Measurements from ENCODE around the gene CDK18. TPM values are rescaled to one million over a fixed set of nuclear protein-coding genes. Genes with fewer than 3 reads are reported as not detected.
A peak's percentile ranks its signal among the peaks of the same experiment; 100 is the strongest.

Gene CDK18
- total and polyA plus RNA-seq, 9 donors = 3.1 to 18.8 (median 10.3) TPM

GRCh38 chr1:205514211-205515142, 10.0 kb downstream of the CDK18 start:
- WGBS (ENCODE audit: insufficient coverage) = 85% methylated on average over 5 of the region's 7 CpGs
- H3K9me3 ChIP-seq (replicated peaks; ENCODE audit: control insufficient read depth, low read depth, low read length) = no peaks in the 10 kb centered on the region

GRCh38 chr1:205515781-205516253, 11.3 kb downstream of the CDK18 start:
- WGBS (ENCODE audit: insufficient coverage) = 12% methylated on average over 5 of the region's 5 CpGs
- no peaks in the 10 kb centered on the region for H3K36me3 ChIP-seq (ENCODE audit: control insufficient read depth, insufficient read depth, low read length)
- peak overlapping the region; percentile 35 for H3K27ac ChIP-seq (ENCODE audit: low read length)
- H3K4me3 ChIP-seq (ENCODE audit: low read length) = no peak overlapping the region
- H3K27me3 ChIP-seq (ENCODE audit: control insufficient read depth, insufficient read depth, low read length) = no peaks in the 10 kb centered on the region
- peaks cover 75% of the 10 kb centered on the region for H3K4me1 ChIP-seq (ENCODE audit: control insufficient read depth, insufficient read depth, low read length)
- no peaks in the 10 kb centered on the region for H3K9me3 ChIP-seq (replicated peaks; ENCODE audit: control insufficient read depth, low read depth, low read length)
- peak; percentile 64 for DNase-seq

More at GRCh38 chr1:205514211-205515142, 10.0 kb downstream of the CDK18 start:
- peaks cover 67% of the 10 kb centered on the region for H3K4me1 ChIP-seq (ENCODE audit: control insufficient read depth, insufficient read depth, low read length)
- H3K27ac ChIP-seq (ENCODE audit: low read length) = no peak overlapping the region
- DNase-seq = no peak
- H3K4me3 ChIP-seq (ENCODE audit: low read length) = no peak overlapping the region
- H3K36me3 ChIP-seq (ENCODE audit: control insufficient read depth, insufficient read depth, low read length) = no peaks in the 10 kb centered on the region
- H3K27me3 ChIP-seq (ENCODE audit: control insufficient read depth, insufficient read depth, low read length) = no peaks in the 10 kb centered on the region

DNA sequence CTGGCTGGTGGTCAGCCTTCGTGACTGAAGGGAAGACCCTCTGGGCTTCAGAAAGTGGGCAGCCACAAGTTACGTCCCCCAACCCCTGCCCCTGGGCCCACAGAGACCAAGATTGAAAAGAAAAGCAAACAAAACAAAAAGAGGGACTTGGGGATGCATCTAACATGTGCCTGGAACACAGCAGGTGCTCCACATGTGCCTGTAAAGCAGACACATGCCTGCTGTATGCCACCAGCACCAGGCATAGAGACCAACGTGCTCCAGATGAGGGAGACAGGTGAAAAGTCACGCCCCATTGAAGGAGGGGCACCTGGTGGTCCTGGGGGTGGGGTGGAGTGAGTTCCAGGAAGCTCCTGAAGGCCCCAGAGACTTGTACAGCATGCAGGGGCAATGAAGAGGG, 11.9 kb downstream of the CDK18 start:
- peak overlapping the region; percentile 35 for H3K27ac ChIP-seq (ENCODE audit: low read length)
- no peaks in the 10 kb centered on the region for H3K27me3 ChIP-seq (ENCODE audit: control insufficient read depth, insufficient read depth, low read length)
- no peaks in the 10 kb centered on the region for H3K9me3 ChIP-seq (replicated peaks; ENCODE audit: control insufficient read depth, low read depth, low read length)
- DNase-seq = no peak
- no peak overlapping the region for H3K4me3 ChIP-seq (ENCODE audit: low read length)
- WGBS (ENCODE audit: insufficient coverage) = 65% methylated on average over 4 of the region's 4 CpGs
- H3K4me1 ChIP-seq (ENCODE audit: control insufficient read depth, insufficient read depth, low read length) = peaks cover 75% of the 10 kb centered on the region
- no peaks in the 10 kb centered on the region for H3K36me3 ChIP-seq (ENCODE audit: control insufficient read depth, insufficient read depth, low read length)

- no peak overlapping the region for H3K4me3 ChIP-seq (ENCODE audit: low read length)
- no peaks in the 10 kb centered on the region for H3K27me3 ChIP-seq (ENCODE audit: control insufficient read depth, insufficient read depth, low read length)
- DNase-seq = no peak
- peaks cover 71% of the 10 kb centered on the region for H3K4me1 ChIP-seq (ENCODE audit: control insufficient read depth, insufficient read depth, low read length)
- no peaks in the 10 kb centered on the region for H3K36me3 ChIP-seq (ENCODE audit: control insufficient read depth, insufficient read depth, low read length)
- no peak overlapping the region for H3K27ac ChIP-seq (ENCODE audit: low read length)
- 61% methylated on average over 3 of the region's 3 CpGs for WGBS (ENCODE audit: insufficient coverage)
- H3K9me3 ChIP-seq (replicated peaks; ENCODE audit: control insufficient read depth, low read depth, low read length) = no peaks in the 10 kb centered on the region
Measured at GRCh38 chr1:205517288-205517687, 12.8 kb downstream of the CDK18 start.

DNA sequence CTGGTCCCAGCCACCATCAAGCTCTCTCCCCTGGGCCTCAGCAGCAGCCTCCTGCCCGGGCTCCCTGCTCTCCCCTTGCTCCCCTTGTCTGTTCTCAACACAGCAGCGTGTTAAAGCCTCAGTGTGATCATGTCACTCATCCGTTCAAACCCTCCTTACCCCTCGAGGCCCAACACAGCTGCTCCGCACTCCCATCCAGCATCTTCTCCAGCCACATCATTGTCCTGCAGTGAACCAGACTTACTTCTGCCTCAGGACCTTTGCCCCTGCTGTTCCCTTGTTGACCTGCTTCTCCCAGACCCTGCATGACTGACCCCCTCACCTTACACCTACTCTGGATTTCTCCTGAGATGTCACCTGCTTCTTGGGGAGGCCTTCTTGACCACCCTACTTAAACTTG, 13.3 kb downstream of the CDK18 start:
- H3K9me3 ChIP-seq (replicated peaks; ENCODE audit: control insufficient read depth, low read depth, low read length) = no peaks in the 10 kb centered on the region
- H3K36me3 ChIP-seq (ENCODE audit: control insufficient read depth, insufficient read depth, low read length) = no peaks in the 10 kb centered on the region
- H3K27me3 ChIP-seq (ENCODE audit: control insufficient read depth, insufficient read depth, low read length) = no peaks in the 10 kb centered on the region
- 58% methylated on average over 5 of the region's 5 CpGs for WGBS (ENCODE audit: insufficient coverage)
- no peak for DNase-seq
- H3K4me1 ChIP-seq (ENCODE audit: control insufficient read depth, insufficient read depth, low read length) = peaks cover 66% of the 10 kb centered on the region
- no peak overlapping the region for H3K4me3 ChIP-seq (ENCODE audit: low read length)
- no peak overlapping the region for H3K27ac ChIP-seq (ENCODE audit: low read length)

DNA sequence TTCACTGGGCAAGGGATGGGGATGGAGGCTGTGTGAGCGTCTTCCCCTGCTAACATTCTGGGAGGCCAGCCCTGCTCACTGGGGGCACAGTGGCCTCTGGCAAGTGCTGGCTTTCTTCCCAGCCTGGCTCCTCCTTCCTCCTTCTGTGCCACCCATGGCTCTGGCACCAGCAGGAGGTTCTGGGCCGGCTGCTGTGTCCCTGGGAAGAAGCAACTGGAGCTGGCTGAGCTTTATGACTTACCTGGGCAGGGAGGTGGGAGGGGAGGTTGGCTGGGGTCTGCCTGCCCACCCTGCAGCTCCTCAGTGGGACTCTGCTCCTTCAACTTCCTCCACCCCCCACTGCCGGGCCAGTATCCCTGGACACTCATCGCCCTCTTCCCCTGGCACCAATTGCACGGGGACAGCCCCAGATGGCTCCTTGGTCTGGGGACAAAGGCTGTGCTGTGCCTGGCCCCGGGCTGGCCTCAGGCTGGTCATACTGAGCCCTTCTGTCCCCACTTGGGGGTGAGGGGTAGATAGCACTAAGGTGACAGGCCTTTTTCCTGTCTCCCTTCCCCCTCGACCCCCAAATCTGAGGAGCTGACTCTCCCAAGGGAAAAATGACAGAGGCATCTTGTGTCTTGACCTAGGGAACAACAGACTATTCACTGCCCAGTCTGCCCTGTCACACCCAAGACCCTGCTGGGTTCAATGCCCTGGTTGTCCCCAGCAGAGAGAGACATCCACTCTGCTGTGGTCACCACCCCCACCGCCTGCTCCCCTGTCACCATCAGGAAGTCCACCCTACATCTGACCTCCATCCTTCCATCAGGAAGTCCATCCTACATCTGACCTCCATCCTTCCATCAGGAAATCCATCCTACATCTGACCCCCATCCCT, 14.4 kb downstream of the CDK18 start:
- Histone ChIP-seq H3K27ac (ENCODE audit: low read length) (no peak overlapping the region), H3K36me3 (ENCODE audit: control insufficient read depth, insufficient read depth, low read length) (no peaks in the 10 kb centered on the region), H3K27me3 (ENCODE audit: control insufficient read depth, insufficient read depth, low read length) (no peaks in the 10 kb centered on the region), H3K9me3 (replicated peaks; ENCODE audit: control insufficient read depth, low read depth, low read length) (no peaks in the 10 kb centered on the region), H3K4me1 (ENCODE audit: control insufficient read depth, insufficient read depth, low read length) (peaks cover 54% of the 10 kb centered on the region), H3K4me3 (ENCODE audit: low read length) (no peak overlapping the region)
- DNase-seq = no peak
- 57% methylated on average over 4 of the region's 8 CpGs for WGBS (ENCODE audit: insufficient coverage)

DNA sequence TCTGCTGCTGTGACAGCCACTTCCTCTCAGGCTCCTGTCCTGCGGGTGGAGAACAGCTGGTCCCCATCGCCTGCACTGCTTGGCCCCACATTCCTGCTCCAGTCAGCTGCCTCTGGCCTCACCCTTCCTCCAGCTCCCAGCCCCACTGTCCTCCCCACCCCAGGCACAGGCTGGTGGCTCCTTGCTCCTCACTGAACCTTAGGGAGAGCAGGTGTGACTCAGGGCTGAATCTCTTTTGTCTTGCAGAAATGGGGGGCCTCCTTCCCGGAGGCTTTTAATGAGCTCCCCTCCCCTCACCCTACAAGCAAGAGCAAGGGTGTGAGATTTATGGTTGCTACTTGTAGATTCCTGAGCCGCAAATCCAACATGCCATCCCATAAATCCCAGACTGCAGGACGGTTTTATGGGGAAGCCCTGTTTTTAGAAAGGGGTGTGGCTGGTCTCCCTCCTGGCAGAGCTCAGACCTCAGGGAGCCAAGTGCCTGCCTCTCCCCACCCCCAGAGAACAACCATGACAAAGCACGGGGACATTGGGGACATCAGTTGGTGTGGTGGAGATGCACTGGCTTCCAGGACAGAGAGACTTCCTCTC, 15.2 kb downstream of the CDK18 start:
- no peaks in the 10 kb centered on the region for H3K9me3 ChIP-seq (replicated peaks; ENCODE audit: control insufficient read depth, low read depth, low read length)
- 8% methylated on average over 2 of the region's 6 CpGs for WGBS (ENCODE audit: insufficient coverage)
- H3K27ac ChIP-seq (ENCODE audit: low read length) = no peak overlapping the region
- no peaks in the 10 kb centered on the region for H3K36me3 ChIP-seq (ENCODE audit: control insufficient read depth, insufficient read depth, low read length)
- no peak for DNase-seq
- no peak overlapping the region for H3K4me3 ChIP-seq (ENCODE audit: low read length)
- no peaks in the 10 kb centered on the region for H3K27me3 ChIP-seq (ENCODE audit: control insufficient read depth, insufficient read depth, low read length)
- peaks cover 51% of the 10 kb centered on the region for H3K4me1 ChIP-seq (ENCODE audit: control insufficient read depth, insufficient read depth, low read length)

DNA sequence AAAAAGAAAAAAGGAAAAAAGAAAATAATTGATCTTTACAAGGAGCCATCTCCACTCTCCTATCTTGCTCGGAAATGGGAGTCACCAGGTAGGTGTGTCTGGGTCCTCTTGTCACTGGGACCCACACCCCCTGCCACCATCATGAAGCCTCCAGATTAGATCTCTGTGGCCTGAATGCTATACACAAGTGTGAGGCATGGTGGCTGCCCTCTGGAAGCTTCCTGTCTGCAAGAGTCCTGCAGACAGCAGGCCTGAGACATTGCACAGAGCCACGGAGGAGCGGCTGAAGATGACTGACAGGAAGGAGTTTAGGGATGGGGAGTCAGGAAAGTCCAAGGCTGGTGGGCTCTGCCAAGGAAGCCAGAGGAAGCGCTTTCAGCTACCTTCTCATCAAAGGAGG, 16.2 kb downstream of the CDK18 start:
- WGBS (ENCODE audit: insufficient coverage) = 100% methylated on average over 2 of the region's 4 CpGs
- H3K27ac ChIP-seq (ENCODE audit: low read length) = no peak overlapping the region

DNA sequence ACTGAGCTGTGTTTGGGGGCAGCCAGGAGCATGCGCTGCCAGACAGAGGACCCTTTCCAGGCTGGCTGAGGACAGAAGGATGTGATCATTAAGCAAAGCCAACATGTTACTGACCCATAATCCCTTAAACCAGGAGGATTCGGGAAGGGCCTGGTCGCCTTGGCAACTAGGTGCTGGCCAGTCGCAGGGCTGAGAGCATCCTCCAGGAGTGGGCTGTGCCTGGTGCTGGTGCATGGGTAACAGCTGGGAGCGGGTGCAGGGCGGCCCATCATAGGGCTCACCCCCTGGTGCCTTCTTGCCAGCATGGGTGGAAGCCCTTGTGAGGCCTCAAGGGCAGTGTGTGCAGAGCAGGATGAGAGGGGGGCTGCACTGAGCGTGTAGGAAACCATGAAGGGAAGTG, 17.2 kb downstream of the CDK18 start:
- peaks cover 32% of the 10 kb centered on the region for H3K4me1 ChIP-seq (ENCODE audit: control insufficient read depth, insufficient read depth, low read length)
- H3K9me3 ChIP-seq (replicated peaks; ENCODE audit: control insufficient read depth, low read depth, low read length) = no peaks in the 10 kb centered on the region
- H3K27ac ChIP-seq (ENCODE audit: low read length) = no peak overlapping the region
- no peaks in the 10 kb centered on the region for H3K27me3 ChIP-seq (ENCODE audit: control insufficient read depth, insufficient read depth, low read length)
- no peak overlapping the region for H3K4me3 ChIP-seq (ENCODE audit: low read length)
- WGBS (ENCODE audit: insufficient coverage) = 71% methylated on average over 7 of the region's 7 CpGs
- H3K36me3 ChIP-seq (ENCODE audit: control insufficient read depth, insufficient read depth, low read length) = no peaks in the 10 kb centered on the region
- DNase-seq = no peak

More for the DNA sequence above, 16.2 kb downstream of the CDK18 start:
- Histone ChIP-seq H3K36me3 (ENCODE audit: control insufficient read depth, insufficient read depth, low read length) (no peaks in the 10 kb centered on the region), H3K4me3 (ENCODE audit: low read length) (no peak overlapping the region), H3K9me3 (replicated peaks; ENCODE audit: control insufficient read depth, low read depth, low read length) (no peaks in the 10 kb centered on the region), H3K27me3 (ENCODE audit: control insufficient read depth, insufficient read depth, low read length) (no peaks in the 10 kb centered on the region), H3K4me1 (ENCODE audit: control insufficient read depth, insufficient read depth, low read length) (peaks cover 42% of the 10 kb centered on the region)
- DNase-seq = no peak

- Histone ChIP-seq H3K9me3 (replicated peaks; ENCODE audit: control insufficient read depth, low read depth, low read length) (no peaks in the 10 kb centered on the region), H3K4me1 (ENCODE audit: control insufficient read depth, insufficient read depth, low read length) (peaks cover 22% of the 10 kb centered on the region), H3K27ac (ENCODE audit: low read length) (no peak overlapping the region), H3K27me3 (ENCODE audit: control insufficient read depth, insufficient read depth, low read length) (no peaks in the 10 kb centered on the region), H3K36me3 (ENCODE audit: control insufficient read depth, insufficient read depth, low read length) (no peaks in the 10 kb centered on the region), H3K4me3 (ENCODE audit: low read length) (no peak overlapping the region)
- WGBS (ENCODE audit: insufficient coverage) = no CpG with 5 or more reads among the region's 5 CpGs
- DNase-seq = no peak
Measured at GRCh38 chr1:205522692-205523091, 18.2 kb downstream of the CDK18 start.

Measured in muscle of leg (tissue), 11 donors.